HepG2 (cell line): Measurements from ENCODE around the gene SLX4. TPM values are rescaled to one million over a fixed set of nuclear protein-coding genes. Genes with fewer than 3 reads are reported as not detected.

Experiments
- ATAC-seq: fragments of 200-7000 bp; cut with Tn5 transposase; 3 replicates; pipeline ENCODE4 v1.9.1; 2020; ENCODE audit warnings: mild to moderate bottlenecking, moderate library complexity
- BruUV-seq: library from RNA; stranded (reverse); fragments of 400-500 nt; replicated peaks from 2 replicates; lab custom pipeline; 2021; lab: Mats Ljungman, UMichigan
- CTCF ChIA-PET: fragments of 300-600 bp; formaldehyde crosslinking; extraction: SDS; loops from one replicate; lab custom pipeline; 2021; ENCODE audit warnings: low total read pairs, inconsistent platforms, low intra/inter-chr PET ratio; lab: Yijun Ruan, JAX
- POLR2A ChIA-PET: fragments of 350-600 bp; sonication (Branson Sonifier 250); formaldehyde crosslinking; loops from one replicate; lab custom pipeline; 2020; ENCODE audit warnings: antibody characterized with exemption, inconsistent platforms; lab: Yijun Ruan, JAX
- DNase-seq: peaks from one replicate; pipeline ENCODE4 v3.0.0-alpha.2; 2015; ENCODE audit warnings: low spot score
- FAIRE-seq: peaks from 3 replicates; lab custom pipeline; 2011; peaks lifted over from hg19 to GRCh38; lab: Jason Lieb, UNC
- H2AFZ ChIP-seq: one replicate; pipeline ENCODE4 v1.6.1; 2011; ENCODE audit warnings: low read length, inconsistent platforms
- H3K27ac ChIP-seq: fragments of 300-600 bp; 3 replicates; pipeline ENCODE4 v1.8.0; 2011; ENCODE audit warnings: mixed run types, mild to moderate bottlenecking, mixed read lengths, low read length, inconsistent platforms; ENCODE audit not compliant: insufficient read depth; ENCODE audit errors: extremely low read length
- H3K27me3 ChIP-seq, 2 experiments: fragments of 200-600 bp in 1 of 2; 2 replicates in 1 of 2; 3 replicates in 1 of 2; pipeline versions ENCODE4 v1.6.0 to v1.8.0; 2011; ENCODE audit warnings: low read length in 2 of 2, mild to moderate bottlenecking in 2 of 2, moderate library complexity in 2 of 2, inconsistent platforms in 1 of 2; ENCODE audit not compliant: insufficient read depth in 2 of 2, control insufficient read depth in 1 of 2
- H3K36me3 ChIP-seq, 2 experiments: fragments of 200-600 bp in 1 of 2; replicated peaks in 1 of 2; 2 replicates in 1 of 2; 3 replicates in 1 of 2; pipeline versions ENCODE4 v1.5.1 to v1.8.0; 2011; ENCODE audit warnings: low read length in 2 of 2, inconsistent platforms in 1 of 2; ENCODE audit not compliant: insufficient read depth in 2 of 2, control insufficient read depth in 1 of 2
- H3K4me1 ChIP-seq: 2 replicates; pipeline ENCODE4 v1.5.1; 2012; ENCODE audit warnings: low read length, inconsistent platforms; ENCODE audit not compliant: insufficient read depth
- H3K4me2 ChIP-seq: 2 replicates; pipeline ENCODE4 v1.6.0; 2011; ENCODE audit warnings: low read depth, low read length, inconsistent platforms
- H3K4me3 ChIP-seq, 3 experiments: fragments of 200-600 bp in 1 of 3; sonication (generic), shearing (Covaris generic) in 1 of 3; replicated peaks in 1 of 3; 2 replicates each; pipeline ENCODE4 v1.5.1; 2011 to 2016; ENCODE audit warnings: low read length in 3 of 3, inconsistent platforms in 2 of 3, low read depth in 2 of 3, mild to moderate bottlenecking in 2 of 3, control low read depth in 1 of 3, mixed read lengths in 1 of 3; ENCODE audit not compliant: insufficient read depth in 1 of 3
- H3K79me2 ChIP-seq: one replicate; pipeline ENCODE4 v1.6.1; 2011; ENCODE audit warnings: low read length, inconsistent platforms; ENCODE audit not compliant: insufficient read depth
- H3K9ac ChIP-seq: 2 replicates; pipeline ENCODE4 v1.6.0; 2011; ENCODE audit warnings: mild to moderate bottlenecking, low read depth, low read length, inconsistent platforms; ENCODE audit not compliant: insufficient read depth
- H3K9me3 ChIP-seq: 2 replicates; pipeline ENCODE4 v1.5.1; 2012; ENCODE audit warnings: mild to moderate bottlenecking, low read length
- H4K20me1 ChIP-seq: 2 replicates; pipeline ENCODE4 v1.6.0; 2011; ENCODE audit warnings: inconsistent platforms, mild to moderate bottlenecking, low read length, moderate library complexity; ENCODE audit not compliant: insufficient read depth
- AGO1 ChIP-seq: fragments of 200-400 bp; formaldehyde crosslinking; IDR thresholded peaks from 2 replicates; pipeline ENCODE4 v1.6.1; 2017; ENCODE audit warnings: mild to moderate bottlenecking, low read depth, low read length, moderate library complexity; ENCODE audit not compliant: poor library complexity, severe bottlenecking
- ETS1 ChIP-seq: sonication (generic); formaldehyde crosslinking; IDR thresholded peaks from 2 replicates; pipeline ENCODE4 v1.4.0; 2020; ENCODE audit warnings: missing genetic modification reagents
- ETV5 ChIP-seq: IDR thresholded peaks from 2 replicates; pipeline ENCODE4 v1.6.1; 2018; ENCODE audit warnings: missing biosample characterization, missing genetic modification reagents, inconsistent platforms, borderline replicate concordance
- GTF3A ChIP-seq: sonication (generic); formaldehyde crosslinking; conservative IDR thresholded peaks from 2 replicates; pipeline ENCODE4 v1.4.0; 2020; ENCODE audit warnings: mild to moderate bottlenecking, missing genetic modification reagents
- MEF2D ChIP-seq: sonication (generic); formaldehyde crosslinking; IDR thresholded peaks from 2 replicates; pipeline ENCODE4 v1.5.1; 2020; ENCODE audit warnings: mild to moderate bottlenecking, missing genetic modification reagents
- MTA3 ChIP-seq: sonication (generic); formaldehyde crosslinking; IDR thresholded peaks from 2 replicates; pipeline ENCODE4 v1.4.0; 2020; ENCODE audit warnings: missing genetic modification reagents
- NFYC ChIP-seq: IDR thresholded peaks from 2 replicates; pipeline ENCODE4 v1.6.1; 2016; ENCODE audit warnings: missing genetic modification reagents, missing compliant biosample characterization
- PBX3 ChIP-seq: sonication (generic); formaldehyde crosslinking; IDR thresholded peaks from 2 replicates; pipeline ENCODE4 v1.8.1; 2023; ENCODE audit warnings: missing genetic modification reagents, inconsistent platforms, borderline replicate concordance
- REL ChIP-seq: sonication (generic); formaldehyde crosslinking; conservative IDR thresholded peaks from 2 replicates; pipeline ENCODE4 v1.8.0; 2022; ENCODE audit warnings: mild to moderate bottlenecking, missing genetic modification reagents, moderate library complexity
- TIGD3 ChIP-seq: sonication (generic); formaldehyde crosslinking; IDR thresholded peaks from 2 replicates; pipeline ENCODE4 v1.5.1; 2020; ENCODE audit warnings: mild to moderate bottlenecking, missing genetic modification reagents, borderline replicate concordance
- ZBTB44 ChIP-seq: sonication (generic); formaldehyde crosslinking; IDR thresholded peaks from 2 replicates; pipeline ENCODE4 v1.4.0; 2020; ENCODE audit warnings: missing genetic modification reagents
- ZNF317 ChIP-seq: sonication (generic); formaldehyde crosslinking; IDR thresholded peaks from 2 replicates; pipeline ENCODE4 v1.5.0; 2020; ENCODE audit warnings: mild to moderate bottlenecking, missing genetic modification reagents
- ZNF740 ChIP-seq: sonication (generic); formaldehyde crosslinking; IDR thresholded peaks from 2 replicates; pipeline ENCODE4 v1.4.0; 2020; ENCODE audit warnings: missing genetic modification reagents
- ZNF879 ChIP-seq: sonication (generic); formaldehyde crosslinking; IDR thresholded peaks from 2 replicates; pipeline ENCODE4 v1.8.1; 2023; ENCODE audit warnings: missing genetic modification reagents
- WGBS: methylation state at CpG from one replicate; pipeline ENCODE4 v1.1.6; 2017; ENCODE audit warnings: low lambda C conversion rate; 5-methylcytosine and 5-hydroxymethylcytosine counted together
- in situ Hi-C: cut with HindIII; loops from 2 replicates; pipeline ENCODE4 v1.10.0; 2017; ENCODE audit warnings: low pct_unique_long_range_greater_than_20kb; ENCODE audit not compliant: extremely low pct_ligation_motif_present
- intact Hi-C: fragments of 100-400 bp; cut with micrococcal nuclease; formaldehyde crosslinking; loops from one replicate; pipeline ENCODE4 v1.10.0; 2022; ENCODE audit not compliant: unreplicated experiment
- polyA plus RNA-seq, 8 experiments: library from polyadenylated mRNA; depleted of rRNA in 3 of 8; stranded (reverse) in 7 of 8; unstranded in 1 of 8; fragments of >200 nt; fragmentation: Illumina TruSeq in 4 of 8; extraction: Trizol in 4 of 8; gene quantifications; 2 replicates each; pipeline versions ENCODE4 v1.2.1 to v1.2.3, GENCODE V29; 2011 to 2016; ENCODE audit warnings: low read depth in 4 of 8, missing spikeins in 1 of 8, mixed read lengths in 1 of 8; ENCODE audit not compliant: insufficient read depth in 1 of 8
- total RNA-seq, 5 experiments: library from RNA; depleted of rRNA; stranded (reverse); fragments of >200 nt; fragmentation: Illumina TruSeq; extraction: Trizol; gene quantifications; 2 replicates each; pipeline ENCODE4 v1.2.3, GENCODE V29; 2016; ENCODE audit warnings: low read depth in 1 of 5

The SLX4 gene
- total and polyA plus RNA-seq, 2 of the 13 experiments (the other 11 are each of a cell fraction or from before 2014, with no cell fraction given): 1.1 to 3.6 TPM

- no TSS peak for BruUV-seq
- CTCF ChIA-PET: no interaction called here
- H3K79me2 ChIP-seq: no peaks in the 10 kb centered on the region
- no peaks in the 10 kb centered on the region for H4K20me1 ChIP-seq
- TF ChIP-seq PBX3 (CRISPR knock-in tag) (no peak), ETV5 (no peak), NFYC (CRISPR knock-in tag) (no peak), ZNF740 (CRISPR knock-in tag) (no peak), ZNF879 (no peak)
- H3K9ac ChIP-seq: no peak overlapping the region
- 98% methylated on average over 4 of the region's 4 CpGs for WGBS
- H3K4me1 ChIP-seq: no peaks in the 10 kb centered on the region
- POLR2A ChIA-PET: no interaction called here
- no peak overlapping the region for H3K27ac ChIP-seq
- no peak overlapping the region for H3K4me2 ChIP-seq
- no peaks in the 10 kb centered on the region for H3K27me3 ChIP-seq
- H2AFZ ChIP-seq: no peak overlapping the region
- DNase-seq: no peak
- FAIRE-seq: no peak
- intact Hi-C loops (no loop called here), in situ Hi-C loops (no loop called here)
- peaks cover 4 to 22% of the 10 kb centered on the region in 2 experiments; a peak in 4 of 5 replicates for H3K36me3 ChIP-seq
- no peak for ATAC-seq
- no peaks in the 10 kb centered on the region for H3K9me3 ChIP-seq
- no peak overlapping the region for H3K4me3 ChIP-seq
Measured at GRCh38 chr16:3538222-3538621, 73.2 kb downstream of the SLX4 start.

- Histone ChIP-seq H3K4me1 (no peaks in the 10 kb centered on the region), H2AFZ (no peak overlapping the region), H3K9ac (no peak overlapping the region), H3K4me3 (no peak overlapping the region), H3K9me3 (no peaks in the 10 kb centered on the region), H3K27ac (no peak overlapping the region), H4K20me1 (no peaks in the 10 kb centered on the region), H3K79me2 (no peaks in the 10 kb centered on the region), H3K27me3 (no peaks in the 10 kb centered on the region), H3K4me2 (no peak overlapping the region), H3K36me3 (peaks cover 4 to 32% of the 10 kb centered on the region in 2 experiments)
- DNase-seq (no peak), ATAC-seq (no peak), FAIRE-seq (no peak)
- ChIA-PET POLR2A (no interaction called here), CTCF (no interaction called here)
- intact Hi-C loops: no loop called here
- in situ Hi-C loops: no loop called here
- WGBS: 92% methylated on average over 4 of the region's 4 CpGs
- BruUV-seq: no TSS peak
- TF ChIP-seq MTA3 (CRISPR knock-in tag) (no peak), REL (CRISPR knock-in tag) (no peak), GTF3A (CRISPR knock-in tag) (no peak), AGO1 (no peak), ZNF317 (CRISPR knock-in tag) (no peak), MEF2D (CRISPR knock-in tag) (no peak), ETS1 (CRISPR knock-in tag) (no peak), ZBTB44 (CRISPR knock-in tag) (no peak), TIGD3 (CRISPR knock-in tag) (no peak)
Measured at GRCh38 chr16:3536851-3537250, 74.6 kb downstream of the SLX4 start.
